ENCODE measurements around the gene SLC10A7.

- no peak for TF ChIP-seq CTCF (IDR thresholded peaks at IDR 0.05)
- TF ChIP-seq EP300 (IDR thresholded peaks at IDR 0.05), result no peak
Observed at GRCh38 chr4:146472404-146472803, 49.3 kb downstream of the SLC10A7 start.

Data from ovary (tissue), 3 donors.